ENCODE measurements around the gene SAMD8. TPM values are rescaled to one million over a fixed set of nuclear protein-coding genes. Genes with fewer than 3 reads are reported as not detected.

Gene SAMD8
- total RNA-seq, 1 donor = 28.5 TPM

DNA sequence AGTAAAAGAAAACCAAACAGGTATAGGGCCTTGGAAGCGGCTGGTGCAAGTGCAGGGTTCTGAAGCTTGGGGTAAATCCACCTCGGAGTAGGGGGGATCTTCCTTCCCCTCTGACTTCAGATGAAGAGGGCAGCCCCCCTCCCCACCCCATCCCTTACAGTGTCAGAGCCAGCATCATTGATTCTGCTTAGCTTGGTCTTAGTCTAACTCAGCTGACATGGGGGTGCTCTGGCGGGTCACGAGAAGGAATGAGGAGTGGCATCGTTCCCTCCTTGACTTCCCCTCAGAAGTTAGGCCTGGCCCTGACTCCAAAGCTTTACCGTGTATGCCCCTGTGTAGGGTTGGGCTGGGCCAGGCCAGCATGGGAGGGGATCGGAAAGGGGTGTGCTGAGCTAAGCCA is 44.2 kb upstream of the SAMD8 start:
- TF ChIP-seq, protein P1, sequence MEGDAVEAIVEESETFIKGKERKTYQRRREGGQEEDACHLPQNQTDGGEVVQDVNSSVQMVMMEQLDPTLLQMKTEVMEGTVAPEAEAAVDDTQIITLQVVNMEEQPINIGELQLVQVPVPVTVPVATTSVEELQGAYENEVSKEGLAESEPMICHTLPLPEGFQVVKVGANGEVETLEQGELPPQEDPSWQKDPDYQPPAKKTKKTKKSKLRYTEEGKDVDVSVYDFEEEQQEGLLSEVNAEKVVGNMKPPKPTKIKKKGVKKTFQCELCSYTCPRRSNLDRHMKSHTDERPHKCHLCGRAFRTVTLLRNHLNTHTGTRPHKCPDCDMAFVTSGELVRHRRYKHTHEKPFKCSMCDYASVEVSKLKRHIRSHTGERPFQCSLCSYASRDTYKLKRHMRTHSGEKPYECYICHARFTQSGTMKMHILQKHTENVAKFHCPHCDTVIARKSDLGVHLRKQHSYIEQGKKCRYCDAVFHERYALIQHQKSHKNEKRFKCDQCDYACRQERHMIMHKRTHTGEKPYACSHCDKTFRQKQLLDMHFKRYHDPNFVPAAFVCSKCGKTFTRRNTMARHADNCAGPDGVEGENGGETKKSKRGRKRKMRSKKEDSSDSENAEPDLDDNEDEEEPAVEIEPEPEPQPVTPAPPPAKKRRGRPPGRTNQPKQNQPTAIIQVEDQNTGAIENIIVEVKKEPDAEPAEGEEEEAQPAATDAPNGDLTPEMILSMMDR (IDR thresholded peaks at IDR 0.05; ENCODE audit: insufficient read depth, low read depth, low read length) = no peak
- no peak for DNase-seq (ENCODE audit: low read depth)
- H3K4me3 ChIP-seq (ENCODE audit: low read depth, low read length) = no peak overlapping the region

DNA sequence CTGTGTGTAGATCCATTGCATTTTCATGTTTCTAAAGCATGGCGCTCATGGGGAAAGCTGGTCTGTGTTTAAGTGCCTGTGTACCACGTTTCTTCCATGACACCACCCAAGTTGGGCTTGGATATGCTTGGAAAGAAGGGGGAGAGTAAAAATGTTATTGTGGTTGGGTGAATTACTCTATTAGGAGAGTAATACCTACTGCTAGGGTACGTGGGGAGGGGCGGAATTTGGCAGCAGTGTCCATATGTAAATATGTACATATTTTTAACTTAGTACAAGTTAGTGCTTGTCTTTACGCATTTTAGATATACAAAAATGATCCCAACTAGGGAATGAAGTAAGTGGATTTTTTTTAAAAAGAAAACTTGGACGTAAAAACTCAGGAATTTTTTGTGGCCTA is 42.9 kb upstream of the SAMD8 start:
- H3K4me3 ChIP-seq (ENCODE audit: low read depth, low read length) = no peak overlapping the region
- no peak for DNase-seq (ENCODE audit: low read depth)
- TF ChIP-seq, protein P1 (IDR thresholded peaks at IDR 0.05; ENCODE audit: insufficient read depth, low read depth, low read length) = no peak

DNA sequence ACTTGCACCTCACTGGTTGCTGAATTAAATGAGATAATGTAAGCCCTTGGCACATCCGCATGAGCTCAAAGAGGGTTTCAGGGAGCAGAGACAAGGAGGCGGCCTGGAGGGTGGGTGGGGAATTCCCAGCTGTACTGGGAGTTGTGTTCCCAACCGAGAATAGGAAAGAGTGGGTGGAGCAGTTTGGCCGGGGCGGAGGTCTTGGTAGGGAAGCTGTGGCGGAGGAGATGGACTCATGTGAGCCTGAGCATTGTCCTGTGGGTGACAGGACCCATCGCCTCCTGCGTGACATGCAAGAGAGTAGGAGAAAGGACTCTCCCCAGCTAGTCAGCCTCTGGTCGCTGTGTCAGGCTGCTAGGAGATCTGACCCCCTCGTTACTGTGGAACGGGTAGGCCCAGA is 41.0 kb upstream of the SAMD8 start:
- no peak for DNase-seq (ENCODE audit: low read depth)
- TF ChIP-seq, protein P1 (IDR thresholded peaks at IDR 0.05; ENCODE audit: insufficient read depth, low read depth, low read length) = no peak

DNA sequence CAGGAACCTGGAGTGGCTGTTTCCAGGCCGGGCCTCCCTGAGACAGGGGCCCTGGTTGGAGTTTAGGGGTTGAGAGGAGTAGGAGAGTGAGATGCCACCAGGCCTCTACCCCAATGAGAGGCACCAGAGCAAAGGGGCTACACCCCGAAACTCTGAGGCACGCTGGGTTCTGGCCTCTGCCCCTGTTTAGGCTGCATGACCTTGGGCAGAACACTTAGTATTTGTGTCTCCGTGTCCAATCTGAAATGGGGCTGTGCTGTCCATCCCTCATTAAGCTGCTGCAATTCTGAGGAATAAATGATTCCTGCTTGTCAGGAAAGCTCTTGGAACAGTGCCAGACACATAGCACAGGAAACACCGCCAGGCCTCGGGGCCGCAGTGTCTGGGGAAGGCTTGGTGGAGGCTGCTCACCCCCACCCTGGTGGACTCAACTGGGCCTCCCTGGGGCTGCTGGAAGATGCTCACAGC is 40.5 kb upstream of the SAMD8 start:
- H3K4me3 ChIP-seq (ENCODE audit: low read depth, low read length) = no peak overlapping the region
- no peak for DNase-seq (ENCODE audit: low read depth)
- TF ChIP-seq, protein P1 (IDR thresholded peaks at IDR 0.05; ENCODE audit: insufficient read depth, low read depth, low read length) = no peak

More for the DNA sequence above, 41.0 kb upstream of the SAMD8 start:
- no peak overlapping the region for H3K4me3 ChIP-seq (ENCODE audit: low read depth, low read length)

DNA sequence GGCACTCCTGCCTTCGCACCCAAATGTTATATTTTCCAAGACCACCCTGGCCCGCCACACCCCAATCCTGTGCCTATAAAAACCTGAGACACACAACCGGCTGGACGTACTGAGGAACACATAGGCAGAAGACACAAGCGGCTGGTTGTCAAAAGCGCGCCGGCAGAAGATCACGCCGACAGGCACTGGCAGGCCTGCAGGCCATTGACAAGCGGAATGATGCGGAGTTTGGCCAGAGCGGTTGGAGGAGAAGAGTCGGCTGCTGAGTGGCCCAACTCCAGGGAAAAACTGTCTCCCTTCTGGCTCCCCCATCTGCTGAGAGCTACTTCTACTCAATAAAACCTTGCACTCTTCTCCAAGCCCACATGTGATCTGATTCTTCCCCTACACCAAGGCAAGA is 39.7 kb upstream of the SAMD8 start:
- DNase-seq (ENCODE audit: low read depth) = no peak
- TF ChIP-seq, protein P1 (IDR thresholded peaks at IDR 0.05; ENCODE audit: insufficient read depth, low read depth, low read length) = no peak
- H3K4me3 ChIP-seq (ENCODE audit: low read depth, low read length) = no peak overlapping the region

DNA sequence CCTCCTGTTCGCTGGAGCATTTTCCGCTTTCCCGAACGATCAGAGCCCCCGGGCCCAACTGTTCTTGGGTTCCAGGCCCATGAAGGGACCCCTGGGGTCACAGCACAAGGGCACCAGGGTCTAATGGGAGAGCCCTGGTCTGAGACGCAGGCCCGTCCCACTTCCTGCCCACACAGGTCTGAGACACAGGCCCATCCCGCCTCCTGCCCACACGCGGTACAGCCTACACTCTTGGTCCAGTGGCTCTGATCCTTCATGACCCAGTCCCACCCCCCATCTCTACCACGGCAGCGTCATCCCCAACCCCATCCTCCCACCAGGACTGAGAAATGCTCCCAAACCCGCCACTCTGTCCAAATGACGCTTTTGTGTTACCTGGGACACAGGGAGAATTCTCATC is 38.7 kb upstream of the SAMD8 start:
- H3K4me3 ChIP-seq (ENCODE audit: low read depth, low read length) = no peak overlapping the region
- TF ChIP-seq, protein P1 (IDR thresholded peaks at IDR 0.05; ENCODE audit: insufficient read depth, low read depth, low read length) = no peak

DNA sequence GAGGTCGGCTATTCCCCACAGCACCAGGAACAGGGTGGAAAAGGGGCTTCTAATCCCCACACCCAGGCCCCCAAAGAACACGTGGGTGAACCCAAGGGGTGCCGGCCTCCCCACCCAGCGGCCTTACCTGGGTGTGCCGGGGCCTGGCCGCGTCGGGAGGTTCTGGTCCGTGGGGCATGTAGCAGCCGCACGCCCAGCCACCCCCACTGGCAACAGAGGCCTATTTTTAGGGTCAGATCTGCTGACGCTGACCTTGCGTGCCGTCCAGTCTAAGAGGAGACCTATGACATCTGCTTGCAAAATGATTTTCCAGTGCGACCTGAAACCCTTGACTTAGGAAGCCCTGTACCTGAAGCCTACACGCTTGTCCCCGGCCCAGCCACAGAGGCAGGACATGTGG is 38.0 kb upstream of the SAMD8 start:
- H3K4me3 ChIP-seq (ENCODE audit: low read depth, low read length) = no peak overlapping the region
- TF ChIP-seq, protein P1 (IDR thresholded peaks at IDR 0.05; ENCODE audit: insufficient read depth, low read depth, low read length) = no peak
- no peak for DNase-seq (ENCODE audit: low read depth)

More for the DNA sequence above, 38.7 kb upstream of the SAMD8 start:
- DNase-seq (ENCODE audit: low read depth) = no peak

Measured in fibroblast of villous mesenchyme (primary cell).